ENCODE results near the gene RIPOR2.
"Not testable (repeated sequence)": the region's sequence is repeated elsewhere in the genome, so short reads cannot be mapped to it uniquely, and the experiment has no call there.

RIPOR2 gene

DNA sequence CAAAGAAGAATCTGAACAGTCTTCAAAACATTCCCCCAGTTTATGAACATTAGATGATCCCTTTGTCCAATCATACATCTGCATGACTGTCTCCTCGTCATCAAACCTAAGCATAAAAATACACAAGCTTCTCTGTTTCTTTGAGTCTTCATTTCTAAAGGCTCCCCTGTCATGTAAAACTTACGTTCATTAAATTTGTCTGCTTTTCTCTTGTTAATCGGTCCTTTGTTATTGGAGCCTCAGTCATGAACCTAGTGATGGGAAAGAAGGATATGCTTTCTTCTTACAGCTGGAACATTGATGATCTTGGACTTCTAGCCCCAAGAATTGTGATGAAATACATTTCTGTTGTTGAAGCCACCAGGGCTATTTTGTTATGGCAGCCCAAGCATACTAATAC lies 18.0 kb upstream of the RIPOR2 start:
- no peak for DNase-seq

DNA sequence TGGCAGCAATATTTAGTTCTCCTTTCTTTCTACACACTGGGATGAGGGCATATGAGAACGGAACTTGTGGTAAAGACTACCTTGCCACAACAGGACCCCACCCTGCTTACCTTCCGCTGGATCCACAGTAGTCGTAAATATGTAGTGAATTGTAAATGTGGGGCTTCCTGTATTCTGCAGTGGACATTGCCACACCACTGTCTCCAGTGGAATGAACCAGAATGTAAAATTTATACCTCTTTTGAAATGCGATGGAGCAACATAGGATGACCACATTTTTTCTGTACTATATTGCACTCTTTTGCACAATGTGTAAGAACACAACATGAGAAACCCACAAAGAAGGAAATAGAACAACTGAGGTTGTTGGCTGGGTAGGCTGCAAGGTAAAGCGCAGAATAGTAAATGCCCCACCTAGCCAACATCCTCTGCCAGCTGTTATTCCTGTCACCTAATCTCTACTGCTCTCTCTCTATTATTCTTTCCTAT lies 16.1 kb upstream of the RIPOR2 start:
- DNase-seq, result no peak

DNA sequence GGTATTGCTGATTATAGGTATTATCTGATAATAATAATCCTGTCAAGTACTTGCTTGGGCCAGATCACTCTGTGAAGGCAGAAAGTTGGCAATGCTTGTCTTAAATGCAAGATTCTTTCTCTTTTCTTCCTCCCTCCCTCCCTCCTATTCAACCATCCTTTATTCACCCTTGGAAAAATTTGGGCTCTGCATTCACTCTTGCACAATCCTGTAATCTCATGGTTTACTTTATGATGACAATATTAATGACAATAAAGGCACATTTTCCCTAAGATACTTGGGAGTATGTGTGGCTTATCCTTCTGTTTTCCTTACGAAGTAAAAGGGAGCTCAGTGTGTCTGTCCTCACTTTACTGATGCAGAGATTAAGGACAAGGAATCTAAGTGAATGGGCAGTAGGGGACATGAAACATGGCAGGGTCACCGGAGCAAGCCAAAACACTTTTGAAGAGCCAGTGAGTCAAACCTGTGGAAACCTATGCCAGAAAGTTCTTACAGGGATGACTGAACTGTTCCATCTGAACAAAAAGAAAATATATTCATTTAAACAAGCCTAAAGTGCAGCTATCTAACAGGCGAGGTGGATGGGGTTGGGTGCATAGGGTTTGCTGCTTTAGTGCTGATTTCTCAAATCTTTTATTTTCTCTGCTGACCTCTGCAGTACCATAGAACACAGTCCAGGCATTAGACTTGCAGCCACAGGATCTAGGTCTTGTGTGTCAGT lies 14.6 kb upstream of the RIPOR2 start:
- no peak for DNase-seq

DNA sequence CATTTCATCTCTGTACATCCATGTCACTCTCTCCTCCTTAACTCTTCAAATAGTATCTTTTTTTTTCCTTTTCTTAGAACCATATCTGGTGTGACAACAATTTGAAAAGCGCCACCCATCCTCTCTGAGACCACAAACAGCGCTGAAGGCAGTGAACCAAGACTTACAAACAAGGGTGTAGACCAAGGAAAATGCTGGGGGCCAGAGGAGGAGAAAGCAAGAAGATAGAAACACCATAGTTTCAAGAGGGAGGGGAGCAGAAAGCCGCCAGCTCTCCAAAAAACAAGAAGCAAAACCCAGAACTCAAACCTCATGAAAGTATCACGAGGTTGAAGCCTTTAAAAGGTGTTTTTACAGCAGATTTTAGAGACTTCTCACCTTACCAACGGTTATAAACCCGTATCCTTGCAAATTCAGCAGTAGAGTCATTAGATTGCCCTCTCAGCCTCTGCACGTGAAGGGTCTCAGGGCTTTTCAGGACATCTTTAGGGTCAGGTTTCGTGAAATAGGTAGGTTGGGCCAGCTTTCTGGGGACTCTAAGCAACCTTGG lies 13.3 kb upstream of the RIPOR2 start:
- DNase-seq, result no peak

DNA sequence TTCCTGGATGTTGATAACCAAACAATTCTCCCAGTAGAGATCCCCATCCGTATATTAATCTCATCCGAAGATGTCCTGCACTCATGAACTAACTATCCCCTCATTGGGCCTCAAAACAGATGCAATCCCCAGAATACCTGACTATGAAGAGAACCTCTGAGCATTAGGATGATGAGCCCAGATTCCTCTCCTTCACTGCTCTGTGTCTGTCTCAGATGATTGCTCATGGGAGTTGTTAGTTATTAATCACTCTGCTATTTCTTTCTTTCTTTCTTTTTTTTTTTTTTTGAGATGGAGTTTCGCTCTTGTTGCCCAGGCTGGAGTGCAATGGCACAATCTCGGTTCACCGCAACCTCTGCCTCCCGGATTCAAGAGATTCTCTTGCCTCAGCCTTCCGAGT lies 12.5 kb upstream of the RIPOR2 start:
- not testable (repeated sequence) for DNase-seq

DNA sequence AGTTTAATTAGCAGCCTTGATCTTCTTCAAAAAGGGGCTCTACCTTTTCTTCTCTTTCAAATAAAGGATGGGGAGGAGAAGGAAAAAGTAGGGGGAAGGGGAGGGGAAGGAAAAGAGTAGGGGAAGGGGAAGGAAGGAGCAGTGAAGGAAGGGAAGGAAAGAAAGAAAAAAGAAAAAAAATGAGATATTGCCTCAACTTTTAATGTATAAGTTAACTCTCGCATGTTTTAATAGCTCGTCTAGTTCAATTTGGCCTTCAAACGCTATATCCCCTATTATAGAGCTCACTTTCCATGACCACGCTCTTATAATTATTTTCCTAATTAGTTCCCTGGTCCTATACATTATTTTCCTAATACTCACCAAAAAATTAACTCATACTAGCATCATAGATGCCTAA lies 11.9 kb upstream of the RIPOR2 start:
- DNase-seq, result no peak

DNA sequence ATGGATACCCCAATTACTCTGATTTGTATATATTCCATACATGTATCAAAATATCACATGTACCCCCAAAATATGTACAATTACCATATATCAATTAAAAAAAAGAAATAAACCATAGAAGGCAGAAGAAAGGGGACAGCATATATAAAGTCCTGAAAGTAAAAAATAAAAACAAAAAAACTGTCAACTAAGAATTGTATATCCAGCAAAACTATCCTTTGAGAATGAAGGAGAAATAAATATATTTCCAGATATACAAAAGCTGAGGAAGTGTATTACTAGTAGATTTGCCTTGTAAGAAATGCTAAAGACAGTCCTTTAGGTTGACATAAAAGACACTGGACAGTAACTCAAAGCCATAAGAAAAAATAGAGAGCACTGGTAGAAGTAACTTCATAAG lies 9.3 kb upstream of the RIPOR2 start:
- DNase-seq, result no peak

DNA sequence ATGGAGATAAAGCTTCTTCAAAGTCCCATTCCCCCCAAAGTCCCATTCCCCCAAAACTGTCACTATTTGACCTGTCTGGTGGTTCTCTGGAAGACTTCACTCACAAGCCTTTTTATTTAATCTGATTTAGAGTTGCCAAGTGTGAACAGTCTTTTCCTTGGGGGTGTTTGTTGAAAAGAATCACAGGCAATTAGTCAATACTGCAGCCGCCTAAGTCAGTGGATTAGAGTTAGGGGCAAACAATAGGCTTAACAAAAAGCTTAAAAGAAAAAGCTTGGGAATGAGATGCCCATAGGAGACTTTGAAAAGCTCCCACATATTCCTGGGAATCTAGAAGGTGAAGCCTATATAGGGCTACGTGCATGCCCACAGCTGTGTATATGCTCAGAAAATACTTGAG lies 8.0 kb upstream of the RIPOR2 start:
- no peak for DNase-seq

DNA sequence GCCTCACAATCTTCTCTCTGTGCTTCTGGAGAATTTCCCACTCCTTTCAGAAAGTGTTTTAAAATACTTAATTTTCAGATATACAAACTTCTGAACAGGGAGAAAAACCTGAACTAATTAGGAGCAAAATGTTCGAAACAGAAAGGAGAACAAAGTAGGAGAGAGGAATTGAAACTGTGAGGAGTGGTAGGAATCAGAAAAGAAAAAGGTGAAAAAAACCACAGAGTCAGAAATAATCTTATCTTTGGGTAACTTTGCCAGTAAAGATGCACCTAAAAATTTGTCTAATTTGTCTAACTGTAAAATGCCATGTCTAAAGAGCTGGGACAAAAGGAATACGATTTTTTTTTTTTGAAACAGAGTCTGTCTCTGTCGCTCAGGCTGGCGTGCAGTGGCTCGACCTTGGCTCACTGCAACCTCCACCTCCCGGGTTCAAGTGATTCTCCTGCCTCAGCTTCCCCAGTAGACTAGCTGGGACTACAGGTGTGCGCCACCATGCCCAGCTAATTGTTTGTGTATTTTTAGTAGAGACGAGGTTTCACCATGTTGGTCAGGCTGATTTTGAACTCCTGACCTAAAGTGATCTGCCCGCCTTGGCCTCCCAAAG lies 4.7 kb upstream of the RIPOR2 start:
- no peak for DNase-seq

DNA sequence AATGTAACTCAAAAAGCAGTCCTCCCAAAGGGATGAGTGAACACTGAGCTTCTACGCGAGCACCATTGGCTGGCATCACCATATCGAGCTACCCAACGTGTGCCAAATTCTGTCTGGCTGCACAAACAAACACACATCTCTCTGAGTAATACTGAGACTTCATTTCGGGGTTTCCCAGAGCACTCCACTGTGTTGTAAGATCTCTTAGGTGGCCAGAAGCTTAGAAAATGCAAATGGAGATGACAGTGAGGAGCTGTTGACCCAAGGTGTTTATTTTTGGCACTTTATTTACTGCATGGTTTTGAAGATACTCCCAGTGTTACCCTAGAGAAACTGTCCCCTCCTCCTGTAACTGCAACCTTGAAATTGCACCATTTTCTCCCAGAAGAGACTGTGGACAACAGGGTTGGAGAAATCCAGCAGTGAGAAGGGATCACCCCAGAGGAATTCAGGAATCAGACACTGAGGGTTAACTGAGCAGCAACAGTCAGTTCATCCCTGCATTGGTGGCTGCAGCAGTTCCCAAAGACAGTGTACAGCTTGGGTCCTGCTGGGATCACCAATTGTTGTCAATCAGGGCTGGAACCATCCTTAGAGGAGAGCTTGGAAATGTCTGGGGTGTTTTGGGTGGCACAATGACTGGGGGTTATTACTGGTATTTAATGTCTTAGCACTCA lies 1.0 kb upstream of the RIPOR2 start:
- no peak for DNase-seq

DNA sequence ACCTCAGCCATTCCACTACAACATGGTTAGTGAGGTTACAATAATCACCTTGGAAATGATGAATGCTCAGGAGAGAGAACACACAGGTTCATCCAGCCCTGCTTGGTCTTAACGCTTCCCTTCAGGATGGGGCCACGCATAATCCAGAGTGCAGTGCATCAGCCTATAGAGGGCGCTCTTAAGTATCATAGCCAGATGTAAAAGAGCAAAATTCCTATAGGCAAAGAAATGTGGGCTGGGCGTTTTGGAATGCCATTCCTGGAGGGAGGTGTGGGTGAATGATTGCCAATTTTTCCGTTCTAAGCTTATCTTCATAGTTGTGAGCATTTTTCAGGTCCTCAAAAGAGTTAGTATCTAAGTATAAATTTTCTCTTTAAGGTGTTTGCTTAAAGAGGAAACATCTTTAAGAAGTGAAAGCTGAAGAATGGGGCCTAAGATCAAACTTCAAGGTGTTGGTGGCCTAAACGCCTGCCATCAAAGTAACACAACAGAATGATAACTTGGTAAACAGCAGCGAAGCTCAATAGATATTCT lies 1.8 kb downstream of the RIPOR2 start:
- DNase-seq, result peak; percentile 78

DNA sequence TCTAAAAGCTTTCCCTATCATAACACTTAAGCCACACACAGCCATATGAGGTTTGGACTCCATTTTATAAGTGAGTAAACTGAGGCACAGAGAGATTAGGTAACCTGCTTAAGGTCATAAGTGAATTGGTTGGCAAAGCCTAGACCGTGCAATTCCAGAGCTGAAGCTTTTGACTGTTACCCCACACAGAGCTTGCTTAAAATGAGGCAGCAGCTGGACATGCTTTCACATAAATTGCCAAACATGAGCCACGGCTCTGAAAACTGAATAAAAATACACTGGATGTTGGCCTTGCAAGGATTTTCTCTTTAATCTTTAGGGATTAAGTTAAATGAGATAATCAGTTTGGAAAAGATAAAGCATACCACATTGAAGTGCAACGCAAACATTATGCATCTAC lies 2.5 kb downstream of the RIPOR2 start:
- DNase-seq, result no peak

DNA sequence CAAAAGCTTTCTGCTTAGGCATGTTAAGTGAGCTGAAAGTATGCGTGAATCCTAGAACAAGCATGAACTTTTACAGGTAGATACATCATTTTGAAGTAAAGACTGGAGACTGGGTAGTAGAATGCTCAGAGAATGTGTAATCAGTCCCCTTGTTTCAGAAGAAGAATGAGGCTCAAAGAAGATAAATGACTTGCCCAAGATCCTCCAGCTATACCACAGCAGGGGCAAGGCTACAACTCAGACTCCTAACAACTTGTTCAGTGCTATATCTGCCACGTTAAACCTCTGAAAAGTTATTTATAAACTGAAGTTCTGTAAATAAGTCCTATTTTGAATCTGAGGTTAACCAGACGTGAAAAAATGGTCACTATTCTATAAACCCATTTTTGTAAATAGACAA lies 2.9 kb downstream of the RIPOR2 start:
- no peak for DNase-seq

DNA sequence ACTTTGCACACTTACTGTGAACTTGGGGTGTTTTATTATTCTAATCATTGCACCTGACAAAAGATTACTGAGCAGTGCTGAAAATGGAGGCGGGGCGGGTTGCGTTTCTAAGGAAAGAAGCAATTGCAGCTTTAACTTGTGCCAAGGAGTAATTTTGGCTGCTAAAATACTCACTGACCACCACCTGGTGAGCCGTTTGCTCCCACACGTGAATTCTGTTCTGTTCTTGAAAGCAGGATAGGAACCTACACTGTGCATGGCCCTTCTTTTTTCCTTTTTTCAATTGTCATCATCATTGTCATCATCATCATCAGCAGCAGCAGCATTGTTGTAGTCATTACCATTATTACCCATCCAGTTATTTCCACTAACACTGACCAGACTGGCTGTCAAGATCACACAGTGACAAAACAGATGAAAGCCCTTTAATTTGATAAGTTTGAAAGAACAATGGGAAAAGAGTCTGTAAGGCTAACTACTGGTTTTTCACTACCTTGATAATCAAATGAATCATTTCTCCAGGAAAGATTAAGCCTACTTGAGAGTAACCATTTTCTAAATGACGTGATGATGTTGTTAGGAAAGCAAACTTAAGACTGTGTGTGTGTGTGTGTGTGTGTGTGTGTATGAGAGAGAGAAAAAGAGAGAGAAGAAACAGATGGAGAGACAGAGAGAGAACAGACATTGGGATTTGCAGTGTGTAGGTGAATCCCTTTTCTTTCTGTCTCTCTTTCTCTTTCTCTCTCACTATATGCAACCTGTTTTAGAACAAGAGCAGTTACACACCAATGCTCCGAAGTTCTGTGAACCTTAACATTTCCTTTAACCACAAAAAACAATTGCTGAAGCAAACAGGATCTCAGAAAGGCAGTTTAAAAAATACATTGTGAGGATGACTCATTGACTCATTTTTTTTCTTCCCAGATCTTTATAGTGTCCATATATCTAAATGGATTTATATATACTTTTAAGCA lies 3.8 kb downstream of the RIPOR2 start:
- DNase-seq, result peak; percentile 36

DNA sequence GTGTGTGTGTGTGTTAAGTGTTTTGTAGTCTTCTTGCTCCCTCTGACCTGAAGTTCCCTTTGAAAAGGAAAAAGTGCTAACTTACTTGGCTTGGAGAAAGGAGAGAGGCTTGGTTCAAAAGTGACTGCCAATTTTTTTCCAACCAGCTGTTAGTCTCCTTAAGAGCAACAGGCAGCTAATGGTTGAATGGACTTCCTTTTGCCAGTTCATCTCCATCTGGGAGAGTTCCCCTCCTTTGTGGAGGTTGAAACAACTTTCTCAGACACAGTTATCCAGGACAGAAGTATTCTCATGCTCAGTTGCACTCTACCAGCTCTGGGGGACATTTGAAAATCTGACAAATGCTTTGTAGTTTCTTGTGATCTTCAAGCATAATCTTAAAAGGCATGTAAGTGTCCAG lies 4.5 kb downstream of the RIPOR2 start:
- DNase-seq, result peak; percentile 69

DNA sequence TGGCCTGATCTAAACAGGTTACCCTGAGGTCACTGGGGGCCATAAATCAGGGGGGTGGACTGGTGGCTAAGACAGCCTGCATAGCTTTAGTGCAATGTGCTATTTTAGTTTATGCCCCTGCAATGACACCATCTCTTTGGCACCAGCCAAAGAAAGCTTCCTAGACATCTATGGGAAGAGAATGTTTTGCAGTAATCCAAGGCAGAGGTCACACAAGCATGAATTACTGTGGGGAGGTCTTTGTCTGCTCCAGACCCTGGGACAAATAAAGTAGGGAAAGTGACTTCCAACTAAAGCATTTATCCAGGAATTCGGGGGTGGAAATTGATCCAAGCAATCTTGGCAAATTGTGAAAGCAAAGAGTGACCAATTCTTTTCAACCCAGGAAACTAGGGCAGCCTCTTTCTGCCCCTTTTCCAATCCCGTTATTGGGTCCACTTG lies 5.3 kb downstream of the RIPOR2 start:
- DNase-seq, result no peak

DNA sequence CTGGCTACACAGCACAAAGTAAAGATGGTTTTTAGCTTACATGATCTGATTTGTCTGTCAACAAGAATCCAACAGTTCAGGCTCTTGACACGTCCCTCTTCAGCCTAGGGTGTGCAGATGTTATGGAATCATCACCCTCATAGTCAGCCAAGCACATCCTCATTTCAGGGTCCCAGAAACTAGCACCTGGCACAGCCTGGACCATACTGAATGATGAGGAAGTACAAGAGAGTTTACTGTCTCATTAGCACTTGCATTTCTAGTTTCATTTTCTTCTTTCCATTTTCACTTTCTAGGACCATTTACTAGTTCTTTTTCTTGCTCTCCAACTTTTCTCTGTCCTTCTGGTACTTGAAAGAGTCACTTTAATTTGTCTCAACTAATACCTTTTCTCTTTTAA lies 6.5 kb downstream of the RIPOR2 start:
- DNase-seq, result no peak

DNA sequence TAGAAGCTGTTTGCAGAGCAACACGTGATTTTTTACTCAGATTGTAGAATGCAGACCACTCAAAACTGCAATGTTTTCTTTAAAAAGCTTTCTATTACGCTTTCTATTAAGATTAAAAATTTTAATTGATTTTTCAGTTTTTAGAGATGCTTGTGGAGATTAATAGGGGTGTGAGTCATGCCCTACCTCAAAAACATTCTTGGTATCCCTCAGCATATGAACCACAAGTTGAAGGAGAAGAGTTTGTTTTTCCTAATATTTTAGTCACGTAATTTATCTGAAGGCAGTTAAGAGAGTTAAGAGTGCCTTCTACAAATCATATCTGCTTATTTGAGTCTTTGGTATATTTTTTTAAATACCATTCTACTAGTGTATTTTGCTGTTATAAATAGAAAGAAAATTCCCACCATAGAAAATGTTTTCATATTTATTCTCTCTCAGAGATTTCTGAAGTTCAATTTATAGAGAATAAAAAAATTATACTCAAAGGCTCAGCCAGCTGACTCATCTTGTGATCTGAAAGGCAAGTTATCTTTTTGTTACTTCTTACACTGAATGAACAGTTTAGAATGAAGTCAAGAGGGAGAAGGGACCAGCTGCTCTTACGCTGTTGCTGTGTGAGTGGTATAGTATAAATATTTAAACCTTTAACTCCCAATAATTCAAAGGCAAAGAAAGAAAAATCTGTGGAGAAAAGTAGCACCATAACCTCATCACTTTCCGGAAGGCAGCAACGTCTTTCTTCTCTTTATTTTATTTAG lies 7.6 kb downstream of the RIPOR2 start:
- DNase-seq, result no peak

DNA sequence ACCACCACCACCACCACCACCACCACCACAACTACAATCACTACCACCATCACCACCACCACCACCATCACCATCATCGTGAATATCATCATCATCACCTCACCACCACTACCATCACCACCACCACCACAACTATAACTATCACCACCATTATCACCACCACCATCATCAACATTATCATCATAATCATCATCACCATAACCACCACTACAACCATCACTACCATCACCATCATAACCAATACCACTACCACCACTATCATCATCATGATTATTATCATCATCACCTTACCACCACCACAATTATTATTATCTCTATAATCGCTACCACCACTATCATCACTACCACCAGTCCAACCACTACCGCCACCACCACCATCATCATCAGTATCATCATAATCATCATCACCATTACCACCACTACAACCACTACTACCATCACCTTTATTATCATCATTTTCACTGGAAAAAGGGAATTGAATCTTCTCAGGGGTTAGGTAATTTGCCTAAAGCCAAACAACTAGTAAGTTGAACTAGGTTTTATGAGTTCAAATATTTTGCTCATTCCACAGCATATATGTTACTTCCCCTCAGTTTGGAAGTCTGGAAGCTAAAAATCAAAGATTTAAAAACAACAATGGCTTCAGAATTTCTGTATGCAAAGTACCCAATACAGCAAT lies 8.3 kb downstream of the RIPOR2 start:
- DNase-seq, result no peak

DNA sequence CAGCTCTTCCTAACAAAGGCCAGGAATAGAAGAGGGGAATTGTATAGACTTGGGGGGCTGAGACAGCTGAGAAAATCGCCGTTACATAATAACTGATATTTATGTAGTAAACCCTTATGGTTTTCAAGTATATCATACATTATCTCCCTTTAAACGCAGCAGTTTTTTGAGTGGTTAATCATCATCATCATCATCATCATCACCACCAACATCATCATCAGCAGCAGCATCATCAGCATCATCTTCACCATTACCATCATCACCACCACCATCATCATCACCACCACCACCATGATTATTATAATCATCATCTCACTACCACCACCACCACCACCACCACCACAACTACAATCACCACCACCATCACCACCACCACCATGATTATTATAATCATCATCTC lies 9.1 kb downstream of the RIPOR2 start:
- DNase-seq, result not testable (repeated sequence)

DNA sequence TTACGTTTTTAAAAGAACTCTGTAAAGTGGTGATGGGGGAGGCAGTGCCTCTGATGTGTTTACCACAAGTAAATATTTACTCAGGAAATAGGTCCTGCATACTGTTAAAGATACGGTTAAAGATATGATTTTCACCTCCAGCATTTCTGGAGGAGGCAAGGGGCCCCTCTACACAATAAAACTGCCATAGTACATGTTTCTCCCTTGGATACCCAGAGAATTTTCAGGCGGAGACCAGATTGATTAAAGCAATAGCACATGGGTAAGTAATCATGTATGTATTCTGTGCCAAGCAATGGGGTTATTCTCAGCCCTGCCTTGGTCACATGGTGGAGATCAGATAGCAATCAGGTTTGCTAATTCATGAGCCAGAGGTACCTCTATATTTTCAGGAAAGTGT lies 9.6 kb downstream of the RIPOR2 start:
- peak; percentile 59 for DNase-seq

Data from NCI-H69 (cell line).